Stimulated activated CD4-positive, alpha-beta T cell treated with anti-CD3 and anti-CD28 coated beads, TNF-alpha, amount 100 ng/mL, for 1 hour (primary cell): Measurements from ENCODE around the gene PLA2G6.

Source experiments
- DNase-seq, 3 donors: peaks; one replicate each; pipeline ENCODE4 v3.0.0-alpha.2; 2020; ENCODE audit warnings: low read depth in 3 of 3, low spot score in 1 of 3

Gene PLA2G6

DNA sequence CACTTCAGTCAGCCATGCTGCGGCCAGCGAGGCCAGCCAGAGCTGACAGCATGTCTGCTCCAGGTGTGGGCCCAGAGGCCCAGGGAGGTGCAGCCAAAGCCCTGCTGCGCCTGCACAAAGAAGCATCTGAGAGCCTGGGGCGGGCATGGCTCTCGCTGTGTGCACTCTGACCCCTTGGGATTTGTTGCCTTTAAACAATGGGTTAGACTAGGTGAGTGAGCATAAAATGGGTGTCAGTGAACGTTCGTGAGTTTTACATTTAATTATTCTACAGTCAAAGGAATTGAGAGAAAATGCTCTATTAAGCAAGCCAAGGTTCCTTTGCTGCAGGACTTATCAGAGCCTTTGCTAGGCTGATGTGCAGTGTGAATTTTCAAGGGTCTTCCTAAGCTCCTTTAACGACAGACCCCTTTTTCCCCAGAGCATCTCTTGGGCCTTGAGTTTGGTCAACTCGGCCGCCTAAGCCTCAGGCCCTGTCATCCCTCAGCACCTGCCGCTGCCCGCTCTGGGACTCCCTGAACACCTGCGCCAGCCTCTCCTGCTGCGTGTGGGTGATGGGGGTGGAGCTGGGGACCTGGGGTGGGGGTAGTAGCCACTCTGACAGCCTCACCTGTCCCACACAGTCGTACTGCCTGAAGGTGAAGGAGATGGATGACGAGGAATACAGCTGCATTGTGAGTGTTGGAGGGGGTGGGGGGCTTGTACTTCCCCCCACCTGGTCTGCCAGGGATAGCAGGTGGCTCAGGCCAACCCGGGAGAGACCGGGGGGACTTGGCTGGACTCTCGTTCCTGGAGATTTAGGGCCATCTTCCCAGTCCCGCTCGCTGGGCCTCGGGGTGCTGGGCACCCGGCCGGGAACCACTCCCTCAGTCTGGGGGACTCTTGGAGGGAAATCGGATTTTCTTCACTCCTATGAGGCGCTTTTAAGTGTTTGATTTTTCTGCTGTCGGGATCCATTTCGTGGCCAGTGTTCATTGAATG is 108.2 kb downstream of the PLA2G6 start:
- DNase-seq: no peak

DNA sequence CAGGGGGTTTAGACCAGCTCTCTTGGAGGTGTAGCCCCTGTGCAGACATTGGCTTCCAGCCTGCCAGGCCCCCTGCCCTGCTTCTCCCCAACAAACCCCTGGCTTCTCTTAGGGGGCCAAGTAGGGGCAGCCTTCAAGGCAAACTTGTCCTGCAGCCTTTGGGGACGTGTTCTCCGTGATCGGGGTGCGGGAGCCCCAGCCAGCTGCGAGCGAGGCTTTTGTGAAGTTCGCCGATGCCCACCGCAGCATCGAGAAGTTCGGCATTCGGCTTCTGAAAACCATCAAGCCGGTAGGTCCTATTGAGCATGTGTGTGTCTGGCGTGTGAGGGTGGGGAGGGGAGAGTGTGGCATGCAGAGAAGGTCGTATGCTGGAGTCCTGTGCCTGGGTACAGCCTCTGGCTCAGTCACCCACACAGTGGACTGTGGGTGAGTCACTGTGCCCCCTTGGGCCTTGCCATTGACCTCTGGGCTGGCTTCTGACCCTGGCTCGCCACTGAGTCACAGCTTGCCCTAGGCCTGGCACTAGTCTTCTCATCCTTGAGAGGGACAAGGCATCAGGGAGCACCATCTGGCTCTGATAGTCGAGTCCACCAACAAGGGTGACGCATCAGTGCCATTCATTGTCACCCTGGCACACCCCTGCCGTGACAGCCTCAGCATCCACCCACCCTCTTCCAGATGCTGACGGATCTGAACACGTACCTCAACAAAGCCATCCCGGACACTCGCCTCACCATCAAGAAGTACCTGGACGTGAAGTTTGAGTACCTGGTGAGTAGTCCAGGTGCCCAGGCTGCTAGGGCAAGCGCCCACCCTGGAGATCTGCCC is 109.1 kb downstream of the PLA2G6 start:
- DNase-seq: no peak

DNA sequence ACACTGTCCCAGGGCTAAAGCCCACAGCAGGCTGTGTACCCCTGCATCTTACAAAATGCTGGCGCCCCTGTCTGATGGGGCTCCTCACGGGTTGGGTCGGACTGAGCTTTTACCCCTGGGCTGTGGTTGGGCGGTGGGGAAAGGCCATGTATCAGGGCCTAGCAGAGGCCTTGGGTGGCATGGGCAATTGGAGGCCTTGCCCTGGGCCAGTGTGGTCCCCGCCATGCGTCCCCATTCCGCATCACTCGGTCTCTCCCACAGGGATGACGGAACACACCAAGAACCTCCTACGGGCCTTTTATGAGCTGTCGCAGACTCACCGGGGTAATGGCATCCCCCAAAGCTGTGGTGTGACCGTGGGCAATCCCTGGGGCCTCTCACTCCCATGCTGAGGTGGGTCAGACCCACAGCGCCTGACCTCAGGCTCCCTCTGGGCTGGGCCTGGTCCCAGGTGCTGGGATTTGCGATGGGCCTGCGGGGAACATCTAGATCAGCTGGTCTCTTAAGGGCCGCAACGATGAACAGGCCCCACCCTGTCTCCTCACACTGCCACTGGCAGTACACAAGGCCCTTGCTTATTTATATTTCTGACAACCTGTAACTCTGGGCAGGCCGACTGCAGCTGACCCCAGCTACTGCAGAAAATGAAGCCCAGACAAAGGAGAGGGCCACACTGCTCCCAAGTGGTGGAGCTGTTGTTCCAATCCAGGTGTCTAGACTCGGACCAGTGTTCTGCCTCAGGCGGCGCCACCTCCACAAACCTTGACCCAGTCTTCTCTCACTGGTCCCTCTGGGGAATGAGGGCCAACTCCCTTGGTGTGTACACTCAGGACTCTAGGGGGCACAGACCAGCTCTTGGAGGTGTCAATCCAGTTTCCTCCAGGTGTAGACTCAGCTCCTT is 110.0 kb downstream of the PLA2G6 start:
- no peak for DNase-seq

DNA sequence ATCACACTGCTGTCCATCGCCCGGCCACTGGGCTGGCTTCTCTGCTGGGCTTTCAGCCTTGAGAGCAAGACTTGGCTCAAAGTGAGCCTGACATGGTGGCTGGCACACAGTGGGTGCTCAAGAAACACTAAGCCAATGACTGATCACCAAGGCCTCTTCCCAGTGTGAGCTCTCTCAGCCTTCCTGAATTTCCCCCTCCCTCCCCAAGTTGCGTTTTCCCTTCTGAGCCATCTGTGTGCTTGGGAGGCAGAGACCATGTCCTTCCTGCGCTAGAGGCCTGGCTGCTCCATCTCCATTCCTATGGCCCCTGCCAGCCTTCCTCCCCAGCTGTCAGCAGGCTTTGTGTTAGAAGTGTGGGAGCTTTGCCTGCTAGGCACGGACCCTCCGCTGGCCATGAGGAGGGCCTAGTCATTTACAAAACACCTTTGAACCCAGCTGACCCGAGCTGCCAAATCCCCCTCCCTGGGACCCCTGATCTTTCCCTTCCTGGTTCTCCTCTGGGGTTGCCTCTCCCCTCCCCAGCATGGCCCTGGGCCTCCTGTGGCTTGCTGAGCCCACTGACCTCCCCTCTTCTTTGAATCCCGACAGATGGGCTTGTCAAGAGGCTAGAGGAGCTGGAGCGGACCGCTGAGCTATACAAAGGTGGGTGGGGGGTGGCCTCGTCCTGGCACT is 111.2 kb downstream of the PLA2G6 start:
- DNase-seq: no peak

DNA sequence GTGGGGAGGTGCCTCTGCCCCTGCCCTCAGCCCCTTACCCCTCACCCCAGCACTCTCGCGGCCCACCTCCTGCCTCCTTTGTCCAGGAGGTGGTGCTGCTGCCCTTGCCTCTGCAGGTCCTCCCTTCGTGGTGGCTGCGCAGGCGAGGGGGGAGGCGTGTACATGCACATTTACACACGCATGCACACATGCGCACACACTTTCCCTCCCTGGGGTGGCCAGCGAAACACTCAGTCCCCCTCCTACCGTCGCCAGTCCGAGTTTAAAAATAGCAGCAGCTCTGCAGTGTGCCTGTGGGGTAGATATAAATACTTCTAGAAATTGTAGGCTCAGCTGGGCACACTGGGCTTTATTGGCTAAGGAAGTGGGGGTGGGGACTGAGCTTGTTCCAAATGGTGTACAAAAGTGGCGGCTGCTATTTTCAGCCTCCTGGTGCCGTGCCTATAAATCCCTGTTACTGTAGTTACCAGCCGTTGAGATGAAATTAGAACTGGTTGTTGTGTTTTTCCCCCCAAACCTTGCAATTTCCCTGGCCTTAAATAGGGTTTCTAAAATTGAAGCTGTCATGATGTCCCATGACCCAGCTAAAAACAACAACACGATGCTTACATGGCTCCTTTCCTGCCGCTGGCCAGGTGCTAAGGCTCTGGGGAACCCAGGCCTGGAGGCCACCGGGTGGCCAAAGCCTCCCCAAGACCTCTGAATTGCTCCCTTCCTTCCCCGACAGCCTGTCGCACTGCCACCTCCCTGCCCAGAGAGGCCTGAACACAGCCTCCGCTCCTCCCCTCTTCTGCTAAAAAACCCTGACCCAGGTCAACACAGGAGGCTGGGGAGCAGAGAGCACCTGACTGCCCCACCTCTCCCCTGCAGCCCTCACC is 112.0 kb downstream of the PLA2G6 start:
- no peak for DNase-seq

DNA sequence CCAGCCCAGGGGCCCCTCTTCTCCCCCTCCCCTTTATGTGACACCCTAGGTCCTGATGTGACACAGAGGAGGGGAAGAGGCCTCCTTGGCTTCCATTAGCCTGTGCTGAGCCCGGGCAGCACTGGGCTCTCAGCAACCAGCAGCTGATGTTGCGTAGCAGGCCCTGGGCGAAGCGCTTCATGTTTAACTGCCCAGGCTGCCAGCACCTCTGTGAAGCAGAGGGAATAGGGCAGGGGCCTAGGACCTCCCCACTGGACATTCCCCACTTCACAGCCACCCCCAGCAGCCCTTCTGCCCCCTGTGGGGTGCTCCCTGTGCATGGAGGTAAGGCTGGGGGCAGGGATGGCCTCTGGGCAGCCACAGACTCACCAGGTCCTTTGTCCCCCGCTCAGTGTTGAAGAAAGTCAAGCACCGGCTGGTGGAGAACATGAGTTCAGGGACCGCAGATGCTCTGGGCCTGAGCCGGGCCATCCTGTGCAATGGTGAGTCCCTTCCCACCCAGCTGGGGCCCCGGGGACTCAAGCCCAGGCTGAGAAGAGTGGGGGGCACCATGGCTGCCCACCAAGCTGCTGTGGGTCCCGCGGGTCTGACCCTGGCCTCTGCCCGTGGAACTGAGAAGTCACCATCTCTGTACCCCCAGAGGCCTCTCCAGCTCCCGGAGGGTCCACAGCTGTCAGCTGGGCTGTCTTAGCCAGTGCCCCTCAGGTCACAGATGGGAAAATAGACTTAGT is 112.8 kb downstream of the PLA2G6 start:
- no peak for DNase-seq

DNA sequence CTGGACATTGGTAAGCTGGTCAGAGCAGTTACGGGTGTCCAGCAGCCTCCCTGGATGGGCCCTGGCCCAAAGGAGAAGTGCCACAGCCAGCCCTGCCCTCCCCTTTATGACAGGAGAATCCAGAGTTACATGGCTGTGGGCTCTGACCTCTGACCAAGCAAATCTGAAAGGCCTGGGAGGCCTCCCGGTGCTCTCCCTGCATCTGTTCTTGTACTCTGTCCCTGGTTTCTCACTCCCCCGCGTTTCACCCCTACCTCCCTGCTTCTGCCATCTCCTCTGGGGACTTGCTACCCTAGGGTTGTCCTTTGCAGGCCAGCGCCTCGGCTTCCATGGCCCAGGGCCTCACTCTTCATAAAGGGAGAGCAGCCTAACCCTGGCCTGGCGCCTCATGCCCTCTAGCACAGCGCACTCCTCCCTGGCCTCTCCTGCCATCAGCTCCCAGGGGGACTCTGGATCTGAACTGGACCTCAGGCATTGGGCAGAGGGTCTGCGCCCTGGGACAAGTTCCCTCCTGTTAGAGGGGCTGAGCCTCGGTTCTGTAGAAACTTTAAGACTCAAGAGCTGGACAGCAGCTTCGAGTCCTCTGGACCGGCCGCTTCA is 113.8 kb downstream of the PLA2G6 start:
- DNase-seq: no peak

DNA sequence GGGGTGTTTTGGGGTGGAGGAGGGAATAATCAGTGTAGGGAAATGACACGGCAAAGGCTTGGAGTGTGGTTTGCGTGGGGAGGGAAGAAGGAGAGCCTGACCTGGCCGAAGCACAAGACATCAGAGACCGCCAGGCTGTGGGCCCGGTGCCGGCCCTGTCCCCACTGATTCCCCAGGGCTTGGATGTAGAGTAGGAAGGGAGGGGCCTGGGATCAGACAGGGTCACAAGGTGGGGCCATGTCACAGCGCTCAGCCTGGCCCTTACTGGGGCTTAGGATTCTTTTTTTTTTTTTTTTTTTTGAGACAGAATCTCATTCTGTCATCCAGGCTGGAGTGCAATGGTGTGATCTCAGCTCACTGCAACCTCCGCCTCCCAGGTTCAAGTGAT is 114.6 kb downstream of the PLA2G6 start:
- no peak for DNase-seq

DNA sequence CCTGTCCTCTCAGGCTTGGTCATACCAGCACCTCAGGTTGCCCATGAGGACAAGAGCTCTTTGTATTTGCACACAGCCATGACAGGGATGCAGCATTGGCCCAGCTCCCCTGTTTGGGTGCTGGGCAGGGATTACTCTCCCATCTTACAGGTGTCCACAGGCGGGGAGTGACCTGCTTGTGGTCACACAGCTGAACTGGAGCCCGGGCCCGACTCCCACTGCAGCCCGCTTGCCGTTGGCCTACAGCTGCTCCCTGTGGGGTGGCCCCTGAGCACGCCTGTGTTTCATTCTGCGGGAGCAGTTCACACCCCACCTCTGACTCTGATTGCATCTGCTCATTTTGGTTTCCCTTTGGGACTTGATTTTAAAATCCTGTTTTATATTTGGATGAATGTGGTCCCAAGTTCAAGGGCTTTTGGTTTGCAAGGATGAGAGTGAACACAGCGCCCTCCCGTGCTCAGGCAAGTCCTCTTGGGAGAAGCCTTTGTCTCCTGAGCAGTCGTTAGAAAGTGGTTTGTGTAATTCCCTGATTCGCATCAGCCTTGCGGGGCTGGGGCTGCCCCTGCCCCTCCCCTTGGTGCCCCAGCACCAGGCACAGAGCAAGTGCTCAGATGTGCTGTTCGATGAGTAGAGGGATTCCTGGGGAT is 115.1 kb downstream of the PLA2G6 start:
- no peak for DNase-seq

DNA sequence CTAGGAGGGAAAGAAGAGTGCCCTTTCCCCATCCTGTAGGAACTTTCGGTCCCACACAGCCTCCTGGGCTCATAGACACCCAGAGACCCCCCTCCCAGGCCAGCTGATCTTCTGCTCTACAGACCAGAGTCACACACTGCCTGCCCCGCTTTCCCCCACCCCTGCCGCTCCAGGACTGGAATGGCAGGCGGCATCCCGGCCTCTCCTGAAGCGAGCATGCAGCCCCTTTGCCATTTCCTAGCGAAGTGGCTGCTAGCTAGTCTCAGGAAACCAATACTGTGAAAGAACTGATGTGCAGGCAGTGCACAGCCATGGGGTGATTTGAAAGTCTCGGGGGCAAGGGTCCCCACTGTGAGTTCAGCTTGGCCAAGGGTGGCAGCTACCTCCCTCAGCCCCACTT is 116.1 kb downstream of the PLA2G6 start:
- no peak for DNase-seq

DNA sequence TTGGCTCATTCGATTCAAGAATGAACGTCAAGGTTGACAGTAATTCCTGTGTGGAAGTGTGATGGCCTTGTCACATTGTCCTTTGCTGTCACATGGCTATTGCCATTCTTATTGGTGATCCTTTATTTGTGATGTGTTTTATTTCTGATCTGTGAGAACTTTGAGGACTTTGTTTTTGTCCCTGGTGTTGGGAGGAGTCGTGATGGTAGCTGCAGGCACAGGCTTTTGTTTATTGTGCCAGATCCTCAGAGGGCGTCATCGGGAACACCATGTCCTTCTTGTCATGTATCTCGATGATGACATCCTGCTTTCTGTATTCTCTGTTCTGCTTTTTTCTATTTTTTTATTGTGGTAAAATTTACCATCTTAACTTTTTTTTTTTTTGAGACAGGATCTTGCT is 118.8 kb downstream of the PLA2G6 start:
- DNase-seq: no peak
